NCI-H187 treated with DMSO at 0.1 percent for 48 hours (cell line): ENCODE measurements around the gene RPSA.
"Not testable (repeated sequence)": the region's sequence is repeated elsewhere in the genome, so short reads cannot be mapped to it uniquely, and the experiment has no call there.

Source experiments
- DNase-seq: peaks from one replicate; lab custom pipeline; 2025; lab: John Stamatoyannopoulos, UW

Gene RPSA

DNA sequence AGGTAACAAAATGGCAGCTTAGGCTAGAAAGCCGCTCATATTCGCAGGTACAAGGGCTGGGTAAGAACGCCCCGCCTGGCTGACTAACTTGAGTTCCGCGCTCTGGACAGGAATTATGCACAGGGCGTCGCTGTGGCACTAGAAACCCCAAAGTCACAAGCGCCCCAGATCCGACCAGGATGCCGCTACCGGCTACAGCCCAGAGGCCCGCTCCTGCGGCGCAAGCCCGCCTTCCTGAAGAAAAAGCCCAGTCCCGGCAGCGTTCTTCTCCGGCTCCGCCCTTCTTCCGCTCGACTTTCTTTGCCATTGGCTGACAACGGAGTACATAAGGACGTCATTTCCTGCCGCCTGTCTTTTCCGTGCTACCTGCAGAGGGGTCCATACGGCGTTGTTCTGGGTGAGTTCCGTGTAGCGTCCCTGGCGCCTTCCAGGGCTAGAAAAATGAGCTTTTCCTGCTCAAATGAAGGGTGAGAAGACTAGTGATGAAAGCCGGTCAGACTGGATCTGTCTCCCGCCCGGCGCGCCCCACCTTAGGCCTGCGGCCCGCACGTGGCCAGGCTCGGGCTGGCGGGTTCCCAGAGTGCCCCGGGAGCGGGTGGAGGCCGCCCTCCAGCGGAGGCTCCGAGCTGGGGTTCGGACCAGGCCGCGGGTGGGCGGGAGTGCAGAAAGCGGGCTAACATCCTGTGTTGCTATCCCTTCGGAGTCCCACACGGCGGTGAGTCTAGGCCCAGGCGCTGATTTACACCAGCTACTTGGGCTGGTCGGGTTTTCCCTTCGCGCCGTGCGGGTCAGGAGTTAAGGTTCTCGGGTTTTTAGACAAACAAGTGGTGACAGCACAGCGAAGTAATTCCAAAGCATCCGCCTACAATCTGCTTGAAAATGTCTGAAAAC is at the start of gene RPSA:
Gene RPSA, plus strand, starts transcription at position 353 of the 891 bp plus-strand sequence. CDS start 934 bp downstream, outside the sequence.
- DNase-seq: peak; percentile 33

DNA sequence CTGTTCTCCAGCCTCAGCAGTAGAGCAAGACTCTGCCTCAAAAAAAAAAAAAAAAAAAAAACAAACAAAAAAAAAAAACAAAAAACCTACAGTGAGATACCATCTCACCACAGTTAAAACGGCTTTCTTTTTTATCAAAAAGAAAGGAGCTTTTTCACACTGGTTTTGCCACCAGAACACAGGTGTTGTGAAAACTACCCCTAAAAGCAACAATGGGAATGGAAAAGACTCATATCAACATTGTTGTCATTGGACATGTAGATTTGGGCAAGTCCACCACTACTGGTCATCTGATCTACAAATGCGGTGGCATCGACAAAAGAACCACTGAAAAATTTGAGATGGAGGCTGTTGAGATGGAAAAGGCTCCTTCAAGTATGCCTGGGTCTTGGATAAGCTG is 48.2 kb upstream of the RPSA start:
- no peak for DNase-seq

DNA sequence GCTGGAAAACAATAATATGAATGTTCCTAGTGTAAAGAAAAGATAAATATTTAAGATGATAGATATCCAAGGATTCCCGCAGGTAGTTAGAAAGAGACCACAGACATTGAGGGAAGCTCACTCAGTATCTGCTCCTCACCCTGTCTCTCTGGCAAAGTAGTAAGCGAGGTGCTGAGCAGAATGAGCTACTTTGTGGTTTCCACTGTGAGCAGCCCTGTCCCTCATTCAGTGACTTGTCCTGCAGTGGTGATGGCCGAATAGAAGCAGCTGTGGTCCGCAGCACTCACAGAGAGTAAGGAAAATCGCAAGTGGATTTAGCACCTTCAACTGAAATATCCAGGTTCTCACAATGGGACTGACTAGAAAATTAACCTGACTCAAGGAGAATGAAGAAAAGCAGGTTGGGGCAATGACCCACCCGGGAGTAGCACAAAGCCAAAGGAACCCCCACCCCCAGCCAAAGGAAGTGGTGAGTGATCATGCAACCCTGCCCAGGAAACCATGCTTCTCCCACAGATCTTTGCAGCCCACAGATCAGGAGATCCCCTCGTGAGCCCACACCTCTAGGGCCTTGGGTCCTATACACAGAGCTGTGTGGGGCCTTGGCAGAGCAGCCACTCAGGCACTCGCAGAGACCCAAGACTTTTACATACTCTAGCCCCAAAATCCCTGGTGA is 45.1 kb upstream of the RPSA start:
- DNase-seq: no peak

DNA sequence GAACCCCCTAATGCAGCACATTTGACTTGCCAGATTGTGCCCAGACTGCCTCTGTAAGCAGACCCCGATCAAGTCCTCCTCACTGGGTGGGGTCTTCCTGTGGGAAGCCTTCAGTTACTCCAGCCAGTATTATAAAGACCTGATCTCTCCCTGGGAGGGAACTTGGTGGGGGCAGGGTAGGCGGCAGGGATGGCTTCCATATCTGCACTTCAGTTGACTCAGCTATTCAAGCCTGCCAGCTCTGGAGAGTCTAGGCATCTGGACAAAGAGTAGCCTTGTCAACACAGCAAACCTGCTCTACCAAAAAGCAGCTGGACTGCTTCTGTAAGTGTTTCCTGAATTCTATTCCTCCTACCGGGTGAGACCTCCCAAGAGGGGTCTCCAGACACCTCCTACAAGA is 44.3 kb upstream of the RPSA start:
- DNase-seq: no peak

DNA sequence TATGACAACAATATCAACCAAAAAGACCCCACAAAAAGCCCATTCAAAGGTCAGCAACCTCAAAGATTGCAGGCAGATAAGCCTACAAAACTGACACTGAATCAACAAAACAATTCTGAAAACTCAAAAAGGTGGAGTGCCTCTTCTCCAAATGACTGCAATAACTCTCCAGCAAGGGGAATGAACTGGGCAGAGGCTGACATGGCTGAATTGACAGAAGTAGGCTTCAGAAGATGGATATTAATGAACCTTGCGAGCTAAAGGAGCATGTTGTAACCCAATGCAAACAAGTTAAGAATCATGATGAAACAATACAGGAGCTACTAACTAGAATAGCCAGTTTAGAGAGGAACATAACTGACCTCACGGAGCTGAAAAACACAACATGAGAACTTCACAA is 43.7 kb upstream of the RPSA start:
- DNase-seq: peak; percentile 40

DNA sequence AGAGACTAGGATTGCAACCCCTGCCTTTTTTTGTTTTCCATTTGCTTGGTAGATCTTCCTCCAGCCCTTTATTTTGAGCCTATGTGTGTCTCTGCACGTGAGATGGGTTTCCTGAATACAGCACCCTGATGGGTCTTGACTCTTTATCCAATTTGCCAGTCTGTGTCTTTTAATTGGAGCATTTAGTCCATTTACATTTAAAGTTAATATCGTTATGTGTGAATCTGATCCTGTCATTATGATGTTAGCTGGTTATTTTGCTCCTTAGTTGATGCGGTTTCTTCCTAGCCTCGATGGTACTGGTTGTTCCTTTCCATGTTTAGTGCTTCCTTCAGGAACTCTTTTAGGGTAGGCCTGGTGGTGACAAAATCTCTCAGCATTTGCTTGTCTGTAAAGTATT is 36.1 kb upstream of the RPSA start:
- DNase-seq: not testable (repeated sequence)

DNA sequence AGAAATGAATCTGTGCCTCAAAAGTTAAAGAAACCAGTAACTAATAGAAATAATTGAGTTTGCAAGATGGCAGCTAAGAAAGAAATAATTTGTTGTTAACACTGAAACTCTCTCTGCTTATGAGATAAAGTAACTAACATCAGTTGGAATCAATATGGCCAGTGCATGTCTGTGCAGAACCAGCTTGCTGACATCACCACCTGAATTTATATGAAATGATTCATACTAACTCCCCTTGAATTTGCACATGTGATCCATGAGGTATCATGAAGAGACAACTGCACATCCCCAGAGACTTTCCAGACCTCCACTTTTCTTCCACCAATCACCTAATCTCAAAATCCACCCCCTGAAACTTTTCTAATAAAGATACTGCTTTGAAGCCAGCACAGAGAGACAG is 33.7 kb upstream of the RPSA start:
- DNase-seq: no peak

DNA sequence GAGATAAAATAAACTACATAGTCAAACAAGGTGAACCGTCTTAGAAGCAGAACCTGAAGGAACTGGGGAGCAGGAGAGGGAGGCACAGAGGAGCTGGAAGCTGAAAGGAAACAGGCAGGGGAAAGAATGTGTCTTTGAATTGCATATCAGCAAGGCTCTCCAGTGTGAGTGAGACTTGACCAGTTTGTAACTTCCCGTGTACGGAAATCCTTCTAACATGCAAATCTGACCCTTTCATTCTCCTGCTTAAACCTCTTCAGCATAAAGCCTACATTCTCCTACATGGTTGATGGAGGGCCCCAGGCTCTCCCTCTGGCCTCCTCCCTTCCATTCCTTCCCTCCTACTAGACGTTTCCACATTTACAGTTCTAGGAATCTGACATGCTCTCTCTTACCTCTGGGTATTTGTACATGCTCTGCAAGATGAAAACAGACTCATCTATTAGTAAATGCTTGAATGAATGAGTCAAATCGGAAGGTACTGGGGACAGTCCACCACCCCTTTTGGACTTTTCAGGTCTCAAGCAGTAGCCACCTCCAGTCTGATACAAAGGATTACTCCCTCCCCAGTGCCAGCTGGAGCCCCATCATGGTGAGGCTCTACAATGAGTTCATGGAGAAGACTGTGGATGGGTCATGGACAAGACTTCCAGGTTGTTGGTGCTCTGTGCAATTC is 29.4 kb upstream of the RPSA start:
- DNase-seq: no peak

DNA sequence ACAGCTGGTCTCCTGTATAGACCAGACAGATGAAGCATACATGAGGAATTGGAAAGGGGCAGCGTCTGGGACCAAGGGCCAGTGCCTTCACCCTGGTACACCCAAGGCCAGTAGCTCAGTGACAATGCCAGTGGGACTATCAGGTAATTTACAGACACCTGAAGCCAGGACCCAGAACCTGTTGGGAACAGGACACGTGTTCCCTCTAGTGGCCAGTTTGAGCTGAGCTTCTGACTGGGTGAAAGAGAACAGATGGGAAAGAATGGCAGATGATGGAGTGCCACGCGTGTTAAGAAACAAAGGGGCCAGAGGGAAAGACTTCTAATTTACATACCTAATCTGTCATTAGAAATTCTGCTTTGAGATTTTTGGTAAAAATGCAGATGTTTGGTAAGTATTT is 28.4 kb upstream of the RPSA start:
- no peak for DNase-seq

DNA sequence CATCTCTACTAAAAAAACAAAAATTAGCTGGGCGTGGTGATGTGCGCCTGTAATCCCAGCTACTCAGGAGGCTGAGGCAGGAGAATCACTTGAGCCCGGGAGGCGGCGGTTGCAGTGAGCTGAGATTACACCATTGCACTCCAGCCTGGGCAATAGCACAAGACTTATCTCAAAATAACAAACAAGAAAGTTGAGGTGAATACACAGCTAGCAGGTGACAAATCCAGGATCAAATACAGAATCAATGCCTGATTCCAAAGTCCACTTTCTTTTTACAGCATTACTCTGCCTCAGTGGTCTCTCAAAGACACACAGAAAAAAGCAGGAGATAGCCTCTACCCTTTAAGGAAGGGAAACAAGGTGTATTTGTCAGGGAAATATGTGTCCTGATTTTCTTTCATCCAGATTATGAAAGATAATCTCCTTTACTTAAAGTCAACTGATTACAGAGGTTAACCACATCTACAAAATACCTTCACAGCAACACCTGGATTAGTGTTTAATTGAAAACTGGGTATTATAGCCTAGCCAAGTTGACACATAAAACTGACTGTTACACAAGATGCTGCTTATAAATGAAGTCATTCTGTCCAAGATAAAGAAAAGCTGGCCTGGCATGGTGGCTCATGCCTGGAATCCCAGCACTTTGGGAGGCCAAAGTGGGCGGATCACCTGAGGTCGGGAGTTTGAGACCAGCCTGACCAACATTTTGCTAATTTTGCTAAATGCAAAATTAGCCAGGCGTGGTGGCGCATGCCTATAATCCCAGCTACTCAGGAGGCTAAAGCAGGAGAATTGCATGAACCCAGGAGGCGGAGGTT is 27.4 kb upstream of the RPSA start:
- DNase-seq: no peak

DNA sequence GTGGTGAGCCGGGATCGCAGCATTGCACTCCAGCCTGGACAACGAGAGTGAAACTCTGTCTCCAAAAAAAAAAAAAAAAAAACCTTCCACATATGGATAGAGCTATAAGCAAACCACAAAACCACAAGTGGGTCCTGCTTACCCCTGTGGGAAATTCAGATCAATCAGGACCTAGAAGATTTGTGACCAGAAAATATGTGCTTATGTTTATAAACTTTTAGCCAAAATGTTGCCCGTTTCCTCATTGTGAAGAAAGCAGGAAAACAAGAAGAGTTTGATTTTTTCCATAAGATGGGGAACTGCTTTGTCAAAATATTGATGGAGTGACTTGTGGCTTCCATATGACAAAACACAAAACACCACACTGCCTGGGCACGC is 26.8 kb upstream of the RPSA start:
- no peak for DNase-seq

DNA sequence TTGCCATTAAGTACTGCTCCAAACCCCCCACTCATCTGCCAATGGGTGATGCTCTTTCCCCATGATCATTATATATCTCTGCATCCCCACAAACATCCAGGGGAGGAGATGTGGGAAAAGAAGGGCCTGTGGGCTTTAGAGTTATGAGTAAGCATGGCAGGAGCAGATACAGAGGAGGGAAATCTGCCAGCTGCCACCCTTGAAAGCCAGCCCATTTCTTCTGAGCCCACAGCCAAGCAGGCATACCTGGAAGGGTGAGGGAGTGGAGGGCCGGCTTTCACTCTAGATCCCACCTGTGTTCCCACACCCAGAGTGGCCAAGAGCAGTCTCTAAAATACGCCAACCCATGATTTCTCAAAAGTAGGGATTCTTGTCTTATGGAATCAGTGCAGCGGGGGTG is 25.1 kb upstream of the RPSA start:
- DNase-seq: no peak

DNA sequence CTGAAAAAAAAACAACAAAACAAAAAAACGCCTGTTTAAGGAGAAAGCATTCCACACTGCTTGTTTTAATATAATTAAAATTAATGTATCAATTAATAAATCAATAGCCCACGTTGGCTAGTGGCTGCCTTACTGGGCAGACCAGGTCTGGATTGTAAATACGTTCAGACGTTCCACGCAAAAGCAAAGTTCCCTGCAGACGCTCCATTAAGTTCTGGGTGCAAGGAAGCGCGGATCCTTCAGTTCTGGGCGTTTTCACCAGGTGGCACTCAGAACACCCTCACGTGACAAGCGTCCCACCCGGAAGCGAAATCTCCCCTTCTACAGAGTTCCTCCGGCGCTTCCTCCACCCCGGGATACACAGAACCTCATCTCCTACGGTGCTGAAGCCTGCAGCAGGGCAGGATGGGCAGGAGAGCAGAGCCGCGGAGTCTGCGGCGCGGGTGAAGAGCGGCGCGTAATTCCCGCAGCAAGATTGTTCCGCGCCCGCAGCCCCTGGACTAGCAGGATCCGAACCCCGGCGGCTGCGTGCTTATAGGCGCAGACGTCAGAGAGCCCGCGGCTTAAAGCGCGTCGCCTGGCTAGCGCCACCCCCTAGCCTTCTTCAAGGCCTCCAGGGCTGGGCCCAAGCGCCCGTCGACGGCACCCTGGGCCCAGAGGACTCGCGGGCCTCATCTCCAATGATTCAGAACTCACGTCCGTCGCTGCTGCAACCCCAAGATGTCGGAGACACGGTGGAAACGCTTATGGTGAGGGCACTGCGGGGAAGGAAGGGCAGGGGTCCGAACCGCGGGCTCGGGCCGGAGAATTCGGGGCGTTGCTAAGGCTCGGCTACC is 23.3 kb upstream of the RPSA start, which contains the start of gene SLC25A38:
Gene SLC25A38, plus strand, starts transcription at position 326 of the 836 bp plus-strand sequence. Its CDS starts 355 bp downstream, at position 681.
- no peak for DNase-seq

DNA sequence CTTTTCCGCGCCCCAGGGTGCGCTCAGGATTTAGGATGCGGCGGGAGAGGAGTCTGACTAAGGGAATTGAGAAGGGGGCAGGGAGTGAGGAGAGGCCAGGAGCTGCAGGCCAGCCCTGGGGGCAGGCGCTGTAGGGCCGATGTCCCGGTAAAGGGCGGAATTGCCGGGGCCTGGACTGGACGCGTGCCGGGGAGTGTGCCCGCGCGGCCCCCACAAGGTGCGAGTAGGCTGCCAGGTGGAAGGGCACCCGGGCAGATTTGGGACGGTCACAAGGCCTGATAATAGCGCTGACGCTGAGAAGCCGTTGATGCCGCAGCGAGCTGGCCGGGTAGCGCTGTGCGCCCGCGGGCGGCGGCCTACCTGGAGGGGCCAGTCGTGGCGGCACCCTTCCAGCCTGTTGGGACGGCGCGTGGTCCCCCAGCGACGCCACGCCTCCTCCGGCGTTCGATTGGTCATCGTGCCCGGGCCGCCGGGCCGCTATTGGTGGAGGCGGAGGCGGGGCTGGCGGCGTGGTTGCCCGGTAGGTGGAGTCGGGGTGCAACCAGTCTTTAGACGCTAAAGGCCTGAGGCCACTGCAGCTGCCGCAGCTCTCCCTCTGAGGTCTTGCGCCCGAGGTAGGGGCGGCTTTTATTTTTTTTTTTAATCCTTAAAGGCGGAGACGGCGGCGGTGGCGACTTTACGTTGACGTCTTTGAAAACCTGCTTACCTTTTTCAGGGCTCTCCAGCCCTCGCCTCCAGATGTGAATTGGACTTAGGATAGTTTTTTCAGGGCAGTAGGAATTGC is 22.4 kb upstream of the RPSA start:
- DNase-seq: no peak

DNA sequence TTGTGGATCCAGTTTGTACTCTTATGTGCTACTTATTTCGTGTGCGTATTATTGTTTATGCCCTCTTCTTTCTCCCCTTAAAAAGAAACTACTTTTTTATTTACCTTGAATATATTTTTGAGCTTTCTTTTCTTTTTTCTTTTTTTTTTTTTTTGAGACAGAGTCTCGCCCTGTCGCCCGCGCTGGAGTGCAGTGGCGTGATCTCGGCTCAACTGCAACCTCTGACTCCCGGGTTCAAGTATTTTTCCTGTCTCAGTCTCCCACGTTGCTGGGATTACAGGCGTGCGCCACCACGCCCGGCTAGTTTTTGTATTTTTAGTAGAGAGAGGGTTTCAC is 21.9 kb upstream of the RPSA start:
- no peak for DNase-seq

DNA sequence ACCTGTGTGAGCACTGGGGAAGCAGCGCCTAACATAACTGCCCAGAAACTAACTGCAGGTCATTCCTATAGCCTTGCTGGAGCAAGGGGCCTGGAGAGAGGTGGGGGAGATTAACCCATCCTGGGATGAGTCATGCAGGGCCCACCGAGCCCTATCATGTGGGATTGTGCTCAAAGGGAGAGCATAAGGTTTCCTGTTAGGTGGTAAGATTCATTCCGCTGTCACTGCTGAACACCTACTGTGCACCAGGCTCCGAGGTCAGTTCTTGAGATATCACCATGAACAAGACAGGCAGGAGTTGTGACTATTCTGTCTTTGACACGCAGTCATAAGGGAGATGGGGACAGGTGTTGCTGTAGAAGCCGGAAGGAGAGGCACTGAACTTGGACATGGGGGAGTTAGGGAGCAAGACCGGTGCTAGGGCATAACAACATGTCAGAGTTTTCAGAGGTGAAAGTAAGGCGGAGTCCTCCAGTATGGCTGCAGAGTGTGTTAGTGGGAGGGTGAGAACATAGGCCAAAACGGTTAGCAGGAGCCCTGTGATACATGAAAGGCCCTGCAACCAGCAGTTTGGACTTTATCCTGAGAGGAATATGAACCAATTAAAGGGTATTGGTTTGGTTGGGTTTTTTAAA is 20.9 kb upstream of the RPSA start:
- no peak for DNase-seq

DNA sequence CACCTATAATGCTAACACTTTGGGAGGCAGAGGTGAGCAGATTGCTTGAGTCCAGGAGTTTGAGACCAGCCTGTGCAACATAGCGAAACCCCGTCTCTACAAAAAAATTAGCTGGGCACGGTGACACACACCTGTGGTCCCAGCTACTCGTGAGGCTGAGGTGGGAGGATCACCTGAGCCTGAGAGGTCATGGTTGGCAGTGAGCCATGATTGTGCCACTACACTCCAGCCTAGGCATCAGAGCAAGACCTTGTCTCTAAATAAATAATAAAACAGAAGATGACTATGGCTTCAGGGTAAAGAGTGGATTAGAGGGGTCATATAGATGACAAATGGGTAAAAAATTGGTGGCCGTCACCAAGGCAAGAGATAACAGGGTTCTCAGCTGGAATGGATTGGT is 20.2 kb upstream of the RPSA start:
- no peak for DNase-seq

DNA sequence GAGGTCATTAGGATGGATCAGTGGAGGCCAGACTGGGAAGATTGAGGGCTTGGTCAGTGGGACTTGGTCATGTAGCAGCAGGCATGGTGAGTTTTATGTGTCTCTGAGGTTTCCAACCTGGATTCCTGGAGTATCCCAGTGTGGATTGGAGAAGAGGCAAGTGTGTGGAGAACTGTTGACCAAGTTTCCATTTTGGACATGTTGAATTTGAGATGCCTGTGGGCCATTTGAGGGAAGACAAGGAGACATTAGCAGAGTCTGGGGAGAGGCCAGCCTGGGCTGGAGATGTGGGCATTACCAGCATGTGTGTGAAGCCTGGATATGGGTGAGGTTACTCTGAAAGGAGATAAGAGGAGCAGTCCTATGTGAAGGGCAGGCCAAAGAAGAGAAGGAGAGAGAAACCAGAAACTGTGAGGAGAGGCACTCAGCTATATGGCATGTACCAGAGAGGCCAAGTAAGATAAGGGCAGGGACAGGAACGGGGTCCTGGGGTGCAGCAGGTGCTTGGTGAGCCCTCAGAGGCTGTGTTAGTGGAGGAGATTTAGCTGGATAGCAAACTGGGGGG is 19.0 kb upstream of the RPSA start:
- DNase-seq: no peak

DNA sequence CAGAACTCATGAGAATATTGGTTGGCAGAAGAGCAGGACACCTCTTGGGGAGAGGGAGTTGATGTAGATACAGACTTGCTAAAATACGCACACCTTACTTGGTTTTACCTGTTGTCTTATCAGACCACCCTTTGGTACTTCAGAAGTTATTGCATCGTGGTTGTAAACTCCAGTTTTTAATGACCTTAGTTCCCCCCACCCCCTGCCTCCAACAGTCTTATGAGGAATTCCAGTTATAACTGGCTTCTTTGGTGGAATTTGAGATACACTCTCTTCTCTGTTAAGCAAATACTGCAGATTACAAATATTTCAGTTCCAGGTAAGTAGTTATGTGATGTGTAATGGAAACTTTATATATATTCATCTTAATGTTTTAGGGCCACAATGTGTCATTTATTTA is 18.4 kb upstream of the RPSA start:
- no peak for DNase-seq
